Dedifferentiated amniotic fluid mesenchymal stem cell (primary cell): ENCODE measurements around the gene EXT2.

ENCODE experiments used
- DNase-seq: peaks from one replicate; pipeline ENCODE4 v3.0.0-alpha.2; 2016; ENCODE audit errors: extremely low spot score

Gene EXT2

DNA sequence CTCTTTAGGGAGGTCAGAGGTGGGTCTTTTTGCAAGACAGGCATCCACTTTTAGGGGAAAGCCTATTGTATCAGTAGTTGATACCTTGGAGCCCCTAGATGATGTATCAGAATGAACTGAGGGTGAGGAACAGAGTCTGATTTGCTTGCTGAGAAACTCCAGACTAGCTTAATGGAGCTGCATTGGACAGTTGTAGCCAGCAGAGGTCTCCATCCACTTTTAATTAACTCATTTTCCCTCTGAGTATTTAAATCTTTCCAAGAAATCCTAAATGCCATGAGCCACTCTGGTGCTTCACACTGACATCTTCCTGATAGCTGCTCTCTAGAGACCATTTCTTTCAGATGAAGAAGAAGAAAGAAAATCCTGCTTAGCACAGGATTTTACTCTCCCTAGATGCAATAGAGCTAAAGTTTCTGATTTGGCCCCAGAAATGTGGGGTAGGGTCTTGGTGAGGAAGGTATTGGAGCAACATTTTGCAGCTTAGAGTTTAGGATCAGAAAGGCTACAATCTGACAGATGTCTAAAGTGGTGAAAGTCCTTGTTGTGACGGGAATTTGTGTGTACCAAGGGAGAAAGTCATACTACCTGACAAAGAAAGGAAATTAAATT lies 38.0 kb downstream of the EXT2 start:
- peak; percentile 61 for DNase-seq

DNA sequence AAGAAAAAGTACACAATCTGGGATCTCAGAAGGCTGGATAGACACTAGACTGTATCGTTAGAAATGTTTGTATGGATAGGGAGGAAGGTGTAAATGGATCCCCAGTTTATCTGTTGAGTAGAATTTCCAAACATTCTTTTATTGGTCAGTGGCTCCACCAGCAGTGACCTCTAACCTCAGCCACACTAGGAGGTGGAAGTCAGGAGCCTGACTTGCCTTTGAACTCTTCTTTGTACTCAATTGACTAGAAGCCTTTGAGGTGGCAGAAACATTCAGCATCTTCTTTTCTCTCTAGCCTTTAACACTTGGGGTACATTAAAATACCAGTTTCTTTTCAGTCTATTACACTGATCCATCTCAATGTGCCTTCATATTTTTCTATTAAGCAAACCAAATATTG lies 39.1 kb downstream of the EXT2 start:
- no peak for DNase-seq

DNA sequence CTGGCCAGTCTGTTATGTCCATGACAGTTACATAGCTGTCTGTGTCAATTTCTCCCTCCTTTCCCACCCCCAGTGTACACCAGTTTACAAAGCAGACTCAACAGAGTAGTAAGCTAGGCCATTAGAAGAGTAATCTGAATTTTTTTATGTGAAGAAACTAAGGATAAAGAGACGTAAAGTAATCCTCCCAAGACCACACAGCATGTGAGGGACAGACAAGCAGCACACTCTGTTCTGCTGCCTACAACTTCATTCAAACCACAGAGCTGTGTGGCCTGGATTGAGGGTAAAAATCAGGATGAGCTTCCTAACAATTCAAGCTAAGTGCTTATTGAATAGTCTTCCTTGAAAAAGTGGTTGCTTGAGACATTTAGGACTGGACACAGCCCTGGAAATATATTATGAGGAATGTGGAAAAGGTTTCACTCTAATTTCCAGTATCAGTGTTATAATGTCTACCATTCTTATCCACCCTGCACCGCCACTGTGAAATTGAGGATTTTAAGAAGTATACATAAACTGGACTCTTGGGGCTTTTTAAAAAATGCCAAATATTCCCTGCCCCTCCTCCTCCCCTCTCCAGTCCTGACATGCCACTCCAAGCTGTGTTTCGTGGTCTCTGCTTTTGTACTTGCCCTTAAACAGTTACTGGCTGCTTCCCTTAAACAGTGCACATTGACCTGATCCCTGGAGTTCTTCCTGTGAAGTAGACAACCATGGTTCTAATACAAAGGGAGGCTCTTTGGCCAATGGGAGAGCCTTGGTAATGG lies 40.9 kb downstream of the EXT2 start:
- peak; percentile 50 for DNase-seq

DNA sequence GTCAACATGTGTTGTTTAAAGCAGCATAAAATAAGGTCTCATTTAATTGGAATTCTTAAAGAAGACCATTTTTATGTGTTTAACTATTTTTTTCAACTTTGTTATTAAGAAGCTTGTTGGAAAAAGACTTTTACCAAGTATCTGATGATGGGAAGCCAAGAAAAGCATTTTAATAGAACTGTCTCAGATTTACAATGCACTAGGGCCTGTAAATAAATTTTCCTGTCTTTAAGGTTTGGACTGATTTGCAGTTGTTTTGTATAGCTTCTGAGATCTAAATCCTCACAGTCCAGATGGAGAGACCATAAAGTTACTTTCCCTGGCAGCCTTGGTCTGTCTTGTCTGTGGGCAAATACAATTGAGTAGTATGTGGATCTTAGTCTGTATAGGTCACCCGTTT lies 41.6 kb downstream of the EXT2 start:
- no peak for DNase-seq

DNA sequence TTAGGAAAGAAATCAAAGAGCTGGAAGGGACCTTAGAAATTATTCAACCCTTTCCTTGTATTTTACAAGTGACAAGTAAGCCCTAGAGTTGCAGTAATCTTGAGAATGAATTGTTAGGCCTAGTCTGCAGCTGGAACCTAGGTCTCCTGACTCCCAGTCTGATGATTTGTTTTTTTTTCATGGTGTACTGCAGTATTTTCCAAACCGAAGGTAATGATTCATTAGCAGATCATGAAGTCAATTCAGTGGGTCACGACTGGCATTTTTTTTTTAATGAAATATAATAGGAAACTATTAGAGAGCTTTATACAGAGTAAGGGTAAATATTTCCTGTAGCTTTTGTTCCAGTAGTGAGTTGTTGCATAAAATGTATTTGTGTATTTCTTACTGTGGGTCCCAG lies 42.8 kb downstream of the EXT2 start:
- DNase-seq, result no peak

DNA sequence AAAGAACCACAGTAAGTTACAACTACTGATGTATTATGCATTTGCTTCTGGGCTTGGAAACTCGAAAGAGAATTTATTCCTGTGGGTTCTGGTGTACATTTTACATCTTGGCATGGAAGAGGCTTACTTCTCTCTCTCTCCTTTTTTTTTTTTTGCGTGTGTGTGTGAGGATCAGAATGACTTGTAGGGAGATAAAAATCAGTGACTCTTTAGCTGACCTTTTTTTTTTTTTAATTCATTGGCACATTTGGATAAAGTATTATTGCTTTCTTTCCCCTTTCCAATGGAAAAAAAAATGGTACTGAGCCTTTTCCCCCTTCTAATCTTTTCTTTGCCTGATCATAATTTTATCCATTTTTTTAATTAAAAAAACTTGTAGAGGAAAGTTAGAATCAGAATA lies 43.5 kb downstream of the EXT2 start:
- no peak for DNase-seq

DNA sequence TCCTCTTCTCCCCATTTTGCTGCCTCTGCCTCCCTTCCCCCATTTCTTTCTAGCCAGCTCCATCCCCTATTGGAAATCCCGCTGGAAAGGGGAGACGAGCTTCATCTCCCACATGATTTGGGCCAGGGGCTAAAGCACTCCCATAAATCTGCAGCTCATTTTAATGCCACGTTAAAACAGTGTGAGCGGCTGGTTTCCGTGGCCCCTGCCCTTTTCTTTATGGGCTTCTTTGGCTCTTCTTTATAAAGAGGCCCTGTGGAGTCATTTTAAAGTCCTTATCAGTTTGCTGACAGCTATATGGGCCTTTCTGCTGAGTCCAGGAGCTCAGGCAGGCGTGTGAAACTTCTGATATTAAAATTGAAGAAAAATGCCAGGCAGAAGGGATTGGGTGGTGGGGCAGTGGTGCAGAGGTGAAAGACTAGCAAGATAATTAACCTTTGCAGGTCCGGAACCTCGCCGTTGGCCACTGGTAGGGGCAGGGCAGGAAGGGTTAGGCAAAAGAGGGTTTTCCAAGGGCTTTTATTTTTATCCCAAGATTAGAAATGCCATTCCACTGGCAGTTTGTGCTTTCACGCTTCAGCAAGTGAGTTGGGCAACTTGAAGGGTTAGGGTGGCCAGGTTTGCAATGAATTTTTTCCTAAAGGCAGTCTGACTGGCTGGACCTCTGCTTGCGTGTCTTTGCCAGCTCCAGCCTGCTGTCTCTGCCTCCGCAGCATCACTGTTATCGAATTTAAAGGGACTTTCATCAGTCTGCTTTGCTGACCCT lies 44.3 kb downstream of the EXT2 start:
- DNase-seq, result no peak

DNA sequence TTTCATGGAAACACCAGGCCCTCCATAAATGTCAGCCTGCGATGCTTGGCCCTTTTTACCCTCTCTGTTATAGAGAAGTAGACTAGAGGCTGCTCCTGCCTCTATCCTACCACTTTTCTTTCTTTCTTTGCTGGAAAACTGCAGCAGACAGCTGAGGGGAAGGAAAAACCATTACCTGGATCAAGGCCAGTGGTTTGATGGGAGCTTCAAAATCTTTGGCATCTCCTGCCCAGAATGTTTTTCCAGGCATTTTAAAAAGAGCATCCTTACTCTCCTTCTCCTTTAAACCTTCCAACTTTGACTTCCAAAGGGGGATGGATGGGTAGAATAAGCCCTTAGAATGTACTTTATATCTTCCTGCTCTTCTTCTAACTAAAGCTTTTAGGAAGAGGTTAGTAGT lies 44.9 kb downstream of the EXT2 start:
- DNase-seq, result no peak

DNA sequence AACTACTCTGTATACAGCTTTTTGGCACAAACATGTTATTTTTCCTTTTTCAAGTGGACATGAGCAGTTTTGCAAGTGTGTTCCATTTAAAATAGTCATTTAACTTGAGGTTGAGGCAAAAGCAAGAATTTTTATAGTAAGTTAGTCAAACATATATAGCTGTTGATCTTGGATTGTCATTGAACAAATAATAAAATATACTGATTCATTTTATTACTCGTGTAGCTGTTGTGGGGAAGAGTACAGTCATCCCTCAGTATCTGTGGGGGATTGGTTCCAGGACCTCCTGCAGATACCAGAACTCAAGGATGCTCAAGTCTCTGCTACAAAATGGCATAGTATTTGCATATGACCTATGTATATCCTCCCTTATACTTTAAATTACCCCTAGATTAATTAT lies 45.3 kb downstream of the EXT2 start:
- DNase-seq, result no peak

DNA sequence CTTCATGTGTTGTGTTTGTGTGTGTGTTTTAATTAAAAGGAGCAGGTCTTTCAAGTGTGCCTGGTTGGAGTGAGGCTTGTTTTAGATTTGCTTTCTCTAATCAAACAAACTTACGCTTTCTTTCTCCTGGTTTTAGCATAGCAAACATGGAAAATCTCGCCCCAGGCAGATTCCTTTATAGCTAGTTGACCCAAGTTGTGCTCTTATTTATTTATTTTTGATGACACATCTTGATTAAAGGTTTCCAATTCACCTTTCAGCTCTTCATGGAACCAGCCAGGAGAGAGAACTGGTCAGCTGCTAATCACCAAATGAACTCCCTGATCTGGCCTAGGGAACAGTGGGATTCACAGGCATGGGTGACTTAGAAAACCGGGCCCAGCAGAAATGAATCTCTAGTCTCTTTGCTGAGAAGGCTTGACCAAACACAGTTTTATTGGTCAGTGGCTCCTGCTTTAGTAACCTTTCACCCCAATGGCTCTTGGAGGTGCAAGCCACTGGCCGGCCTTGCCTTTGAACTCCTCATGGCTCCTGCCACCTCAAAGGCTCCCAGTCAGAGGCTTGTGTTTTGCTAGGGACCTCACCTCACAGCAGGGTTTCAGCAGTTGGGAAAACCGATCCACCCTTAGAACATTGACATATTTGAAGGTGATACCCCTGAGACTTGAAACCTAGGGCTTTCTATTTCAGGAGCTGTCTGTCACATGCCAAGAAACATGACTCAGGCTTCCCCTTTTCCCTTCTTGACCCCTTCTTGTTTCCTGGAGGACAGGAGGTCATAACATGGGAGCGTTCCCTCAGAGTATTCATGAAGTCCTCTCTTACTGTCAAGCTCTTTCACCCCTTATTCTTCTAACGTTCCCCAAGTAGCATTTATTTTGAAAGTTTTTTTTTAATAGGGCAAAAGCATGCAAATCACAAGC lies 48.8 kb downstream of the EXT2 start:
- DNase-seq, result no peak

DNA sequence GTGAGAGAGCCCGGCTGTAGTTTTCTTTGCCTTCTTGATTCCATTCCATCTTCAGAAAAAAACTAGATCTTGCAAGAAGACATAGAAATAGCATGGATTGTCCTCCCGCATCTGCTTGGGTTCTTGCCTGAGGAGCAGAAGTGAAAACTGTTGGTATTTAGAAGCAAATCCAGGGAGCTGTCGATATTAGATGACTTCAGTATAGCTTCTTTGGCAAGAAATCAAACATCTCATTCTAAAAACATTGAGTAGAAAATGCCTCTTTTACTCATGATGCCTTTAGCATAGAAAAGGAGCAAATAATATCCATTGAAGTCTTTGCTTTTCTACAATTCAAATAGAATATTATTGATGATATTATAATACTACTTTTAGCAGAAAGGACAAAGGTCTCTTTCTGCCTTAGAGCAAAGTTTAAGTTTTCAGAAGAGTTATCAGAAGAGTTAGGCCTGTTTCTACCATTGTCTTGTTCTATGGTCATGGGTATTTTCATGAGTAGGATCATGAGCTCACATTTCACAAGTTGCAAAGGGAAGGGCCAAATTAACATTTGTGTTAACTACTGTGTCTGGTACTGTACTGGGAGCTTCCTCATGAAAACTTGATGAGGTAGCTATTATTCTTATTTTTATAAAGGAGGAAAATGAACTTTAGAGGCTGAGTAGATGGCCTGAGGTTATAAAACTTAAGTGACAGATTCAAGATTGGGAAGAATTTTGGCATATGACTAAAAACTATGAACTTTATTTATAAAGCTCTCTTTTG lies 49.7 kb downstream of the EXT2 start:
- peak; percentile 56 for DNase-seq

DNA sequence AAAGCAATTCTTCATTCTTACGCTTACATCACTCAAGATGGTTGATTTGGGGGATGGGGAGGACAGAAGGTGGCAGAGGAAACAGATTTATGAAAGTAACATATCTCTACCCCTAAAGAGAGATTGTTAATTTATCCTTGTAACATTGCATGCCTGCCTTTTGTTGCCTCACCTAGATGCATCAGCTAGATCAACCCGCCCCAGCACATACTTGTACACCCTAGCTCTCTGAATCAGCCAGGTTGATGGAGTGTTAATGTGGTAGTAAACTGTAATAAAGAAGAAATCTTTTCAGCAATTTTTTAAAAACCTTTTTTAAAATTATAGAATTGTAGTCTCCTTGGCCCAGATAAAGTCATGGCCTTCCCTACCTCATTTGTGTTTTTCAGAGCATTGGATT lies 51.5 kb downstream of the EXT2 start:
- DNase-seq, result no peak

DNA sequence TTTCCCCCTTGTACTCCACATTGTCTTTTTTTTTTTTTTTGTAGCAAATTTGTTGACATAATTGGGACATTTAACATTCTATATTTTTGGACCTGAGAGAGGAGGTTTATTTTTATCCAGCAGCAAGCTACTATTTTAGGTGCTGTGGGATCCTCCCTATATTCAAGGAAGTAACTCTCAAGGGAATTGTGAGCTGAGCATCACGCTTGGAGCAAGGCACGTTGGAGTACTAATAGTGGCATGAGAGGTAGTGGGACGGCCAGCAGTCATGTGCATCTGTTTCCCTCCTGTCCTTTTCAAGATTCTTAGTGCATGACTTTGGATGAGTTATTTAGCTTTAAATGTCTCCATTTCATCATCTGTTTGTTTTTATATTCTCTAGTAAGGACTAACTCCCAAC lies 52.3 kb downstream of the EXT2 start:
- DNase-seq, result no peak

DNA sequence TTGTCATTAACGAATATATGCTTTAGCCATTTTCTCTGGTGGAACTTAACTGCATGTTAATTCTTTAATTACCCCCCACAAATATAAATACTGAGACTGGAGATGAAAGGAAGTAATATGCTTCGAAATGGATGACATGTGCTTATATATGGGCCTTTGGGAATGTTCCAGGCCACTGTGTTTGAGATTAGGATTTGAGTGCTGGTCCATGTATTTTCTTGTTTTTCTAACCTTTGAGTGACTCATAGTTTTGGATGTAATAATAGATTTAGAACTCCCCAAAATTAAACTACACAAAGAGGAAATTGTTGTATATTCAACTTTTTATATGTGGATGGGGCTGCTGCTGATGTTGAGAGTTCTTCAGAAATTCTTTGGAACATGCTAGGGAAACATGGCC lies 54.2 kb downstream of the EXT2 start:
- no peak for DNase-seq

DNA sequence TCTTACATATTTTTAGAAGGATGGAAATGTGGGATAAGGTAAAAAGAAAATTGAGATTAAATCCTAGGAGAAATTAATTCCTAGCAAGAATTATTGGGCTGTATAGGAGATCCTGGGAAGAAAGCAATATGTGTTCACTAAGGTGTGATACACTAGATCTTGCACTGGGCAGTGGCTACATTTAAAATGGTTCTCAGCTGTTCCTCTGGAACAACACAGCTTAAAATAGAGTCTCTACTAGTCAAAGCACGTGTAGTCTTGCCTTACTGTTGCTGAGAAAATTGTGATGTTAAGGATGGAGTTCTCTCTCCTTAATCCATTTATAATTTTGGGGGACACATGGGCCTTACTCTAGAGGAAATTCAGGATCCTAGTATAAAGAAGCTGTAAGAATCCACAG lies 54.9 kb downstream of the EXT2 start:
- no peak for DNase-seq

DNA sequence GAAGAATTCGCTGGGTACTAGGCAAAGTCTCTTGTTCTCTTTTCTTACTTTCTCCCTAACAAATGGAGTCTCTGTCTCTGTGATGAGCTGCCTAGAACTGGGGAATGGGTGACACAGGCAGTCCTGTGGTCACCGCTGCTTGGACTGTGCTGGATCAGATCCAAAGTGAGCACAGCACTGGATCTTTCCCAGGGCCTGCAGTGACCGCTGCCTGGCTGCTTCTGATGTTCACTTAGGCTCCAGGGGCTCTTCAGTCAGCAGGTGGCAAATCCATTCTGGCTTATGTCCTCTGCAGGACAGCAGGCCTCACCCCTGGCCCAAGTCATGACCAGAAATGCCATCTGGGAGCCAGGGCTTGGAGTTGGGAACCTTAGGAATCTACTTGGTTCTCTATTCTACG lies 61.5 kb downstream of the EXT2 start:
- no peak for DNase-seq

DNA sequence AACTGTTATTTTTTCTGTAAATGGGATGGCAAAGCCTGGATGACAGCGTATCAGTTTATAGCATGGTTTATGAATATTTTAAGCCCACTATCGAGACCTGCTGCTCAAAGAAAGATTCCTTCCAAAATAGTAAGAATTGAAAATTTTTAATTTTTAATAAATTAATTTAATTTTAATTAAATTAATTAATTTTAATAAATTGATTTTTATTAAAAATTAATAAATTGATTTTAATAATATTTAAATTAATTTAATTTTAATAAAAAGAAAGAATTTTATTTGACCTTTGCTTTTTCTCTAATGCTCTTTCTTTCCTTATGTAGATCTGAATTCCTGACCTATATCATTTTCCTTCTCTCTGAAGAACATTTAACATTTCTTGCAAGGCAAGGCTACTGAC lies 62.9 kb downstream of the EXT2 start:
- no peak for DNase-seq

DNA sequence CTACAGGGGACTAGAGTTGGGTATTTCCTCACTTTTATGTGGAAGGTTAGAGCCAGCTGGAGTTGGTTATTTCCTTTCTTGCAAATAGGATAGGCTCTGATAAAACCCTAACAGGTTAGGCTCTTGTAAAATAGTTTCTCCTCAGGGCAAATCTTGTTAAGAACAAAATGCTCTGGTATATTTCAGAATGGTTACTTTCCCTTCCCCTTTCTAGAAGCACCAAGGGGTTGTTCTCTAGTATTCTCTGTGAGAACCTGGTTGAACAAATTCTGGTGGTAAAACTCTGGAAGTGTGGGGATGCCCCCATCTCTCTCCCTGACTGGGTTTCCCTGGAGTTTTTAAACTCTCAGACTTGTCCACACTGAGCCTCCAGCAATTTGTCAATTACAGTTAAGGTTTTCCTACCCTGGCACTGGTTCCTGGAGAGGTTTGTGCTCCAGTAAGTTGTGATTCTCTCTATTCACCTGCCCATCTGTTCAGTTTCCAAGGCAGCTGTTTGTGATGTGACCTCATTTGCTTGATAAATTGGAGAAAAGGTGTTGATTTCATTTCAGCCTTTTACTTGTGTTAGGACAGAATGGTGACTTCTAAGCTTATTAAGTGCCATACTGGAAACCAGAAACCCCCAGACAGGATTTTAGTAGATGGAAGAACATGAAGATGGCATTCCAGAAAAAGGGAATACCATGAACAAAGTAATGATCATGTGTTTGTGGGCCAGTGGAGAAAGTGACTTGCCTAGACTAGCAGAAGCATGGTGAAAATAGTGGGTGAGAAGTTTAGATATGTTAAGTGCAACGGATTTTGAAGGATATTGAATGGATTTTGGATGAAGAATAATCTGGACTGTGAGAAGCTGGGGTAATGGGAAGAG lies 64.6 kb downstream of the EXT2 start:
- no peak for DNase-seq

DNA sequence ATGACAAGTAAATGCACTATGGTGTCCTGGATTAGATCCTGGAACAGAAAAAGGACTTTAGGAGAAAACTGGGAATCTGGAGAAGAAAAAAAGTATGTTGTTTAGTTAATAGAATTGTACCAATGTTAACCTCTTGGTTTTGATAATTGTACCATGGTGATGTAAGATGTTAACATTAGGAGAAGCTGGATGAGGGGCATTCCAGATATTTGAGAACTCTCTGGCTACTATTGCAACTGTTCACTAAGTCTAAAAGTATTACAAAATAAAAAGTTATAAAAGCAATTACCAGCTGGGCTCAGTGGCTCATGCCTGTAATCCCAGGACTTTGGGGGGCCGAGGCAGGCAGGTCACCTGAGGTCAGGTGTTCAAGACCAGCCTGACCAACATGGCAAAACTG lies 66.5 kb downstream of the EXT2 start:
- DNase-seq, result no peak

DNA sequence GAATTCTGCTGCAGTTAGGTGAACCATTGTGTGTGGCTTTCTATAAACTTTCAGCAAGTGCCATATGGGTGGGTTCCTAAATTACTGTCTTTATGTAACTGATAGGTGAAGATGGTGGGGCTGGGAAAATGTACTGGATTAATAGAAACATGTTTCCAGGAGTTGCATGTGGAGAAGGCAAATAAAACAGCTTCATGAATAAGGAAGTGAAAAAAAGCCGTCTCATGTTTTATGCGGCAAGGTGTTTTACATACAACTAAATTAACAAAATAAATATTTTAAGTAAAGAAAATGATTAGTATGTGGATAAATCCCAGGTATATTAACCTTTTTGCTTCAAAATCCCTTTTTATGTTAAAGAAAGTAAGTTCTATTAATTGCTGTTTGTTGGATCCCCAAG lies 67.2 kb downstream of the EXT2 start:
- DNase-seq, result no peak
